ENCODE data around the gene FARSA. TPM values are rescaled to one million over a fixed set of nuclear protein-coding genes. Genes with fewer than 3 reads are reported as not detected.
A peak's percentile ranks its signal among the peaks of the same experiment; 100 is the strongest.

The FARSA gene
- total and polyA plus RNA-seq, 2 of the 13 experiments (the other 11 are each of a cell fraction or from before 2014, with no cell fraction given): 25.9 to 72.0 TPM

DNA sequence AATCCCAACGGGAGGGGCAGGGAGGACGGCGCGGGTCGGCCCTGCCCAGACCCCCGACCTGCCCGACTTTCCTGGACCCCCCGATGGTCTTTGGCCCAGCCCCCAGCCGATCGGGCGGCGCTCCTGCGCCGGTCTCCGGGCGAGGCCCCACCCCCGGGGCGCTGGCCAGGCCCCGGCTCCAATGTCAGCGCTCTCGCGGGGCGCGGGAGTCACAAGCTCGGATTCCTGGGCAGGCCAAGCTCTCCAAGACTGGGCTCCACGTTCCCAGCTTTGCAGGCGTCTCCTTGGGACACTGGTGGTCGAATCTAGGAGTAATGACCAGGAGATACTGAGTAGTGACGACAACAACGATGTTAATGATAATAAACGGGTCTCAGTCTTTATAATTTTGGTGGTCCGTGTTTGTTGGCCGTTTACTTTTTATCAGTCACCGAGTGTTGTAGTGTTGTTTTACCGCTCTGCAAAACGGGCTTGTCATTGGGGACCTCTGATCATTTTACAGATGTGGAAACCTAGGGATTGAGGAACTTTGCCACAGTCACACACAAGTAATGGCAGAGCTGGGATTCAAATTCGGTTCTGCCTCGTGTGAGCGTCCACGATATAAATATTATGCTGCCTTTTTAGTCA, 12.7 kb upstream of the FARSA start (continued):
- TF ChIP-seq, protein P1, sequence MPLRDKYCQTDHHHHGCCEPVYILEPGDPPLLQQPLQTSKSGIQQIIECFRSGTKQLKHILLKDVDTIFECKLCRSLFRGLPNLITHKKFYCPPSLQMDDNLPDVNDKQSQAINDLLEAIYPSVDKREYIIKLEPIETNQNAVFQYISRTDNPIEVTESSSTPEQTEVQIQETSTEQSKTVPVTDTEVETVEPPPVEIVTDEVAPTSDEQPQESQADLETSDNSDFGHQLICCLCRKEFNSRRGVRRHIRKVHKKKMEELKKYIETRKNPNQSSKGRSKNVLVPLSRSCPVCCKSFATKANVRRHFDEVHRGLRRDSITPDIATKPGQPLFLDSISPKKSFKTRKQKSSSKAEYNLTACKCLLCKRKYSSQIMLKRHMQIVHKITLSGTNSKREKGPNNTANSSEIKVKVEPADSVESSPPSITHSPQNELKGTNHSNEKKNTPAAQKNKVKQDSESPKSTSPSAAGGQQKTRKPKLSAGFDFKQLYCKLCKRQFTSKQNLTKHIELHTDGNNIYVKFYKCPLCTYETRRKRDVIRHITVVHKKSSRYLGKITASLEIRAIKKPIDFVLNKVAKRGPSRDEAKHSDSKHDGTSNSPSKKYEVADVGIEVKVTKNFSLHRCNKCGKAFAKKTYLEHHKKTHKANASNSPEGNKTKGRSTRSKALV (CRISPR knock-in tag; IDR thresholded peaks at IDR 0.05): 0 out of 2 replicates have a peak, but pooled peaks have one; percentile 13
- no peak for TF ChIP-seq SIX4 (CRISPR knock-in tag; IDR thresholded peaks at IDR 0.05)
- TF ChIP-seq ZNF3 (CRISPR knock-in tag; IDR thresholded peaks at IDR 0.05): peak; percentile 92
- peak; percentile 6; the same call in 1 of the 2 replicates for TF ChIP-seq ZBTB43 (CRISPR knock-in tag; conservative IDR thresholded peaks at IDR 0.05)
- TF ChIP-seq ZNF501 (CRISPR knock-in tag; IDR thresholded peaks at IDR 0.05): no peak
- TF ChIP-seq ETV5 (CRISPR knock-in tag; IDR thresholded peaks at IDR 0.05; ENCODE audit: borderline replicate concordance): no peak
- peak; percentile 10; the same call in 1 of the 2 replicates for TF ChIP-seq YEATS4 (CRISPR knock-in tag; IDR thresholded peaks at IDR 0.05; ENCODE audit: borderline replicate concordance)
- TF ChIP-seq DBP (CRISPR knock-in tag; IDR thresholded peaks at IDR 0.05; ENCODE audit: not compliant biosample characterization): no peak
- peak; percentile 59; the same call in 1 of the 2 replicates for TF ChIP-seq KDM5A (IDR thresholded peaks at IDR 0.05; ENCODE audit: borderline replicate concordance, low read length)
- TF ChIP-seq ZFX (CRISPR knock-in tag; IDR thresholded peaks at IDR 0.05; ENCODE audit: low read depth): peak; percentile 56; the same call in 1 of the 2 replicates
- TF ChIP-seq, protein P2, sequence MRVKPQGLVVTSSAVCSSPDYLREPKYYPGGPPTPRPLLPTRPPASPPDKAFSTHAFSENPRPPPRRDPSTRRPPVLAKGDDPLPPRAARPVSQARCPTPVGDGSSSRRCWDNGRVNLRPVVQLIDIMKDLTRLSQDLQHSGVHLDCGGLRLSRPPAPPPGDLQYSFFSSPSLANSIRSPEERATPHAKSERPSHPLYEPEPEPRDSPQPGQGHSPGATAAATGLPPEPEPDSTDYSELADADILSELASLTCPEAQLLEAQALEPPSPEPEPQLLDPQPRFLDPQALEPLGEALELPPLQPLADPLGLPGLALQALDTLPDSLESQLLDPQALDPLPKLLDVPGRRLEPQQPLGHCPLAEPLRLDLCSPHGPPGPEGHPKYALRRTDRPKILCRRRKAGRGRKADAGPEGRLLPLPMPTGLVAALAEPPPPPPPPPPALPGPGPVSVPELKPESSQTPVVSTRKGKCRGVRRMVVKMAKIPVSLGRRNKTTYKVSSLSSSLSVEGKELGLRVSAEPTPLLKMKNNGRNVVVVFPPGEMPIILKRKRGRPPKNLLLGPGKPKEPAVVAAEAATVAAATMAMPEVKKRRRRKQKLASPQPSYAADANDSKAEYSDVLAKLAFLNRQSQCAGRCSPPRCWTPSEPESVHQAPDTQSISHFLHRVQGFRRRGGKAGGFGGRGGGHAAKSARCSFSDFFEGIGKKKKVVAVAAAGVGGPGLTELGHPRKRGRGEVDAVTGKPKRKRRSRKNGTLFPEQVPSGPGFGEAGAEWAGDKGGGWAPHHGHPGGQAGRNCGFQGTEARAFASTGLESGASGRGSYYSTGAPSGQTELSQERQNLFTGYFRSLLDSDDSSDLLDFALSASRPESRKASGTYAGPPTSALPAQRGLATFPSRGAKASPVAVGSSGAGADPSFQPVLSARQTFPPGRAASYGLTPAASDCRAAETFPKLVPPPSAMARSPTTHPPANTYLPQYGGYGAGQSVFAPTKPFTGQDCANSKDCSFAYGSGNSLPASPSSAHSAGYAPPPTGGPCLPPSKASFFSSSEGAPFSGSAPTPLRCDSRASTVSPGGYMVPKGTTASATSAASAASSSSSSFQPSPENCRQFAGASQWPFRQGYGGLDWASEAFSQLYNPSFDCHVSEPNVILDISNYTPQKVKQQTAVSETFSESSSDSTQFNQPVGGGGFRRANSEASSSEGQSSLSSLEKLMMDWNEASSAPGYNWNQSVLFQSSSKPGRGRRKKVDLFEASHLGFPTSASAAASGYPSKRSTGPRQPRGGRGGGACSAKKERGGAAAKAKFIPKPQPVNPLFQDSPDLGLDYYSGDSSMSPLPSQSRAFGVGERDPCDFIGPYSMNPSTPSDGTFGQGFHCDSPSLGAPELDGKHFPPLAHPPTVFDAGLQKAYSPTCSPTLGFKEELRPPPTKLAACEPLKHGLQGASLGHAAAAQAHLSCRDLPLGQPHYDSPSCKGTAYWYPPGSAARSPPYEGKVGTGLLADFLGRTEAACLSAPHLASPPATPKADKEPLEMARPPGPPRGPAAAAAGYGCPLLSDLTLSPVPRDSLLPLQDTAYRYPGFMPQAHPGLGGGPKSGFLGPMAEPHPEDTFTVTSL (CRISPR knock-in tag; IDR thresholded peaks at IDR 0.05; ENCODE audit: borderline replicate concordance): 0 out of 2 replicates have a peak, but pooled peaks have one; percentile 4
- no peak for TF ChIP-seq HDAC6 (IDR thresholded peaks at IDR 0.05; ENCODE audit: low read depth, low read length)
- TF ChIP-seq SIN3B (IDR thresholded peaks at IDR 0.05; ENCODE audit: low read length): no peak
- TF ChIP-seq, protein P3, sequence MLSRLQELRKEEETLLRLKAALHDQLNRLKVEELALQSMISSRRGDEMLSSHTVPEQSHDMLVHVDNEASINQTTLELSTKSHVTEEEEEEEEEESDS (CRISPR knock-in tag; IDR thresholded peaks at IDR 0.05; ENCODE audit: borderline replicate concordance): no peak
- no peak for TF ChIP-seq SETDB1 (CRISPR knock-in tag; IDR thresholded peaks at IDR 0.05; ENCODE audit: borderline replicate concordance)
- TF ChIP-seq, protein P4, sequence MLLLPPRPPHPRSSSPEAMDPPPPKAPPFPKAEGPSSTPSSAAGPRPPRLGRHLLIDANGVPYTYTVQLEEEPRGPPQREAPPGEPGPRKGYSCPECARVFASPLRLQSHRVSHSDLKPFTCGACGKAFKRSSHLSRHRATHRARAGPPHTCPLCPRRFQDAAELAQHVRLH (CRISPR knock-in tag; IDR thresholded peaks at IDR 0.05; ENCODE audit: borderline replicate concordance, low read depth): no peak
- no peak for TF ChIP-seq TBX3 (IDR thresholded peaks at IDR 0.05; ENCODE audit: borderline replicate concordance)
- TF ChIP-seq GLI4 (CRISPR knock-in tag; IDR thresholded peaks at IDR 0.05; ENCODE audit: borderline replicate concordance): 0 out of 2 replicates have a peak, but pooled peaks have one; percentile 11

Measured in HepG2 (cell line).